Esophagus mucosa (tissue), 1 donor: ENCODE results near the gene MMS22L. TPM values are rescaled to one million over a fixed set of nuclear protein-coding genes. Genes with fewer than 3 reads are reported as not detected.
"Not testable (repeated sequence)": the region's sequence is repeated elsewhere in the genome, so short reads cannot be mapped to it uniquely, and the experiment has no call there.

Experiments
- ATAC-seq: fragments of 200-7000 bp; cut with Tn5 transposase; one replicate; pipeline ENCODE4 v1.9.1; 2020
- total RNA-seq: library from RNA; stranded (reverse); gene quantifications from one replicate; pipeline ENCODE4 v1.2.4, GENCODE V29; 2023
- donor health status: DM: yes; HTN: yes; CAD: no.

The MMS22L gene
- total RNA-seq, 1 donor from 2014 or later = 10.2 TPM

DNA sequence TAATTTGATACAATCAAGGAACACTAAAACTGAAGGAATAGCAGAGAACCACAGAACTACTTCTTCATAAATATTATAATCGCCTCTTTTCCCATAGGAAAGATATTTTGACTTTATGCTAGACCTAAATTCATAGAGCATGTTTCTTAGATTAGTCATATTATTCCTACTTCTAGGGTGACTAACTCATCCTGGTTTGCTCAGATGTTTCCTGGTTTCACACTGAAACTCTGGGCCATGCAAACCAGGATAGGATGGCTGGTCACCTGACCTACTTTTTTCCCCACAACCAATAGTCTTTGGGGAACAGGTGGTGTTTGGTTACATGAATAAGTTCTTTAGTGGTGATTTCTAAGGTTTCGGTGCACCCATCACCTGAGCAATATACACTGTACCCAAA lies 42.8 kb downstream of the MMS22L start:
- no peak for ATAC-seq

GRCh38 chr6:97231911-97232310 lies 51.1 kb downstream of the MMS22L start:
- ATAC-seq = no peak

- no peak for ATAC-seq
Measured at GRCh38 chr6:97222903-97223302, 60.1 kb downstream of the MMS22L start.

DNA sequence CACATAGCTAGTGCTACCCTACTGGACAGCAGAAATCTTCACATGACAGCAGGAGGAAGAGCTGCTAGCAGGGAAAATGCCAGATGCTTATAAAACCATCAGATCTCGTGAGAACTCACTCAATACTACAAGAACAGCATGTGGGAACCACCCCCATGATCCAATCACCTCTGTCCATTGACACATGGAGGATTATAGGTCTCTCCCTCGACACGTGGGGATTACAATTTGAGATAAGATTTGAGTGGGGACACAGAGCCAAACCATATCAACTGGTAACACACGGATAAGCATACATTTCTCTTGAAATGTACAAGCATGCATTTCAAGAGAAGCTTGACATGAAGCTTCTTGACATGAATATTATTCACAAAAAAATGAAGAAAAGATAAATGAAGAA lies 64.1 kb downstream of the MMS22L start:
- ATAC-seq = no peak

- ATAC-seq = no peak
Measured at GRCh38 chr6:97215157-97215769, 67.8 kb downstream of the MMS22L start.

DNA sequence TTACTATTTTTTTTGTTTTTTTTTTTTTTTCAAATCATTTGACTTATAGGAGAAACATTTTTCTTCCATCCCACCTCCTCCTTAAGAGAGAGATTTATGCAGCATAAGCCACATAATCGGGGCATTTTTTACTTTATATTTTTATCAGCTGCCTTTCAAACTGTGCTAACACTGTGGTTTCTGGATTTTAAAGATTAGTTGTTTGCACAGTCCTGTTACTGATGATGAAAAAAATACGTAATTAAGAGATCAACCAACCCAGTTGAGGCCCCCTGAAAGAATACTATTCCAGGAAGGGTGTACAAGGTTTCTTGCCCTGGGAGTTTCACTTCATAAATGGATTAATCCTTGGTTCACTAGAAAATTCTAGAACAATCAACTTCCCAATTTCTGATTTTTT lies 68.3 kb downstream of the MMS22L start:
- ATAC-seq = no peak

DNA sequence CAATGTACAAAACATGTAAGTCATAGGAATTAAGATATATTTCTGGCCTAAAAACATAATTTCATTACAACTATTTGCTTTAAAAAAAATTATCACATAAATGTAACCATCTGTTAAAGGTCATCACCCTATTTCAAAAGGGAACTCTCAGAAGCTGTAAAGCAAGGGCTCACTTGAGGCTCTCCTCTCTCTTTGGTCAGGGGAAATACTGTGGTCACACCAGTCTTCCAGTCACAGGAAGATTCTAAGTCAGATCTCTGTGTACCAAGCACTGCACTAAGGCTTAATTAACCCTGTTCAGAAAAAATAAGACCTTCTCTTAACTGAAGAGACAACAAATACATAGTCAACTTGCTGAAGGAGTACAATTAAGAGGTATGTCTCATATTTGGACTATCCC lies 75.6 kb downstream of the MMS22L start:
- ATAC-seq = no peak

DNA sequence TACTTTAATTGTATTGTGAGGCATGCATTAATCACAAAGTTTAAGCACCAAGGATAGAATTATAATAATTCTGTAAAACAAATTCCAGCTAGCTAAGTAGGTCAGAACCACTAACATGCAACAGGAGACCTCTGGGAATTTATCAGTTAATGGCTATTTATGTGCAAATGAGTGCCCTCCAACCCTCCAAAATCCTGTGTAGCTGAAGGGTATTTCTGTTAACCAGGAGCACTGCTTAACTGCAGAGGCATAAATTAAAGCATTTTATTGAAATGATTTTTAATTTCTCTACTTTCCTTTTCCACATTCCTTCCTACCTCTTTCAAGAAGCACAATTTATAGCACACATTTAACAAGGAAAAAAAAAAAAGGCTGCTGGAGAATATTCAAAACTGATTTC lies 77.0 kb downstream of the MMS22L start:
- no peak for ATAC-seq

DNA sequence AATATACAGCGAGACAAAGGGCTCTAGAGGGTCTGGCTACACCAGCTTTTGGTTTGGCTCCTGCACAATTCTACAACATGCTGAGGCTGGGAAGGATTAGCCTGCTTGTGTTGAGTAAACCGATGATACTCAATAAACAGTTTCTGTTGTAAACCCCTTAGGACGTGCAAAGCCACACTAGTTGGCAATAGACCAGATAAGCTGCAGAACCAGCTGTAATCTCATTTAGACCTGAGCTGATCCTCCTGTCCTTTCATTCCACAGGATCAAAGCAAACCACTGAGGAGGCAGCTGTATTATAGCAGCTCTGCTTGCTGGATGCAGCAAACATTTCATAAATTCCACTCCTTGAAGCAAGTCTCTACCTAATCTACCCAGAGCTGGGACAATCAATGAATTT lies 79.7 kb downstream of the MMS22L start:
- no peak for ATAC-seq

DNA sequence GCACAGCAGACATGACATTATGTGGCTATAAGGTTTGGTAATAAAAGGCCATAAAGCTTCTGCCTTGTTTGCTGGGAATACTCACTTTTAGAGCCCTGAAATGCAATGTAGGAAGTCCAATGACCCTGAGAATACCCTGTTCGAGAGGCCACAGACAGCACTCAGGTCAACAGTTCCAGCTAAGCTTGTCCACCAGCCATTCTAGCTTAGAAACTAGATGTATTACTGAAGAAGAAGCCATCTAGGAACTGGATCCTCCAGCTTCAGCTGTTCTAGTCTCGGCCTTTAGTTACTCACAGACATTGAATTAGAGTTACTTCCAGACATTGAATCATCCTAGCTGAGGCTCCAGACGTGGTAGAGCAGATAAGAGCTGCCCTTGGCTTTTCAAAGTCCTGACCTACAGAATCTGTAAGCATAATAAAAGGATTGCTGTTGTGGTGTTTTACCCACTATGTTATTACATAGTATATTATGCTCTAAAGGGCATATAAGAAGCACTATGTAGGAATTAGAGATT lies 84.9 kb downstream of the MMS22L start:
- no peak for ATAC-seq

DNA sequence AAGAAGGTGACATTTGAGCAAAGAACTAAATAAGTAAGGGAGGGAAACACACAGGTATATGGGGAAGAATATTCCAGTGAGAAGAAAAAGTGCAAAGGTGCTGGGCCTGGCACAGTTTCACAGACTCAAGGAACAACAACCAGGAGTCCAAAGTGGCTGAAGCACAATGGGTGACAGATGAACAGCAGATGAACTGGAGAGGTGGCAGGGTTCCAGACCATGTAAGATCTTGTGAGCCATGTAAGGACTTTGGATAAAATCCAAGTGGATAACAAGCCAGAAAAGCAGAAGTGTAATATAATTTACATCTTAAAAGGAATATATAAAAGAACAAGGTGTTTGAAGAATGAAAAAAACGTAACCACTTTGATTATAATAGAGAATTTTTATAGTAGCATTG lies 87.9 kb downstream of the MMS22L start:
- ATAC-seq = no peak

DNA sequence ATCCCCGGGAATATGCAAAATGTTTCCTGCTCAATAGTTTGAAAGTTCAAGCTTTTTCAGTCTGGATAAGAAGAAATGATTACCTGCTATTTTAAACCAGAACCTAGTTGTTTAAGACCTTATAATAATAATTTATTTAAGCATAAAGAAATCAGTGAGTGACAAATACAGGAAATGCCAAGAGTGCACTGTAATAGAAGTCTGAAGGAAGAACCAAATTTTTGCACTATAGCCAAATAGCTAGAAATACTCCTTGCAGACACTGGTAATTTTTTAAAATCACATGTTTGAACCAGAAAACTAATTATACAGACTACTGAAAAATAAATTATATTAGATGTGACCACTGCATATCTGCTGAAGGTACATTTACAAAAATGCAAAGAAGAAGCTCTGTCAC lies 93.2 kb downstream of the MMS22L start:
- ATAC-seq = no peak

DNA sequence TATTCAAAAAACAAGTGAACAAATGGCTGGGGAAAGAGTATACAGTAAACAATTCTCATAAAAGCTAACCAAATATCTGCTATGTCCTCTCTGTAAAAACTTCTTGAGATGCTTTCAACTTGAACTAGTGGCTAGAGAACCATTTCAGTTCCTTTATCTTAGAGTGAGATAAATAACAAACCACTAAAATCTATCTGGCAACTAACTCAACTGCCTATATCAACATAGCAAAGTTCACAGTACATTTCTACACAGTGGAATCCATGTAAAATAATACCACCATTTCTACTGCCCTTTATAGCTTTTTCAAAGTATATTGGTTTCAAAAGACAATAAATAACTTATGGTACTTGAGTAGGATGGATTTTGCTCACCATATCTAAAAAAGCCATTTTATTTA lies 95.1 kb downstream of the MMS22L start:
- ATAC-seq = no peak

GRCh38 chr6:97186416-97186999 lies 96.5 kb downstream of the MMS22L start:
- peak; percentile 75 for ATAC-seq

DNA sequence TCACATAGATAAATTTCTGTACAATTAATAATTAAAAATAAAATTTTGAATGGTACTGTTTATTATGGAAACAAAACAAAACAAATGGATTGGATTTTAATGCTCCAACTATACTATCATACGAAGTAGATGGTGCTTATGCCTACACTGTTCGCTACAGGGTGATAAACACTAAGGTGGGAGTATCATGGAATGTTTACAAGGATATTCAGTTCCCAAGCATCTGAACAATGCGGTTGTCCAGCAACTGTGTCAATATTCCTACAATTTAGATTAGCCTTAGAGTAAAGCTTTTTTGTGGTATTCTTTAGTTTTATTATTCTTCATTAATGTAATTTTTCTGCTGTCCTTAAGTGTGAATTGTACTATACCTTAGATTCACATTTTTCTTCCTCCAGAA lies 105.1 kb downstream of the MMS22L start:
- ATAC-seq = no peak

DNA sequence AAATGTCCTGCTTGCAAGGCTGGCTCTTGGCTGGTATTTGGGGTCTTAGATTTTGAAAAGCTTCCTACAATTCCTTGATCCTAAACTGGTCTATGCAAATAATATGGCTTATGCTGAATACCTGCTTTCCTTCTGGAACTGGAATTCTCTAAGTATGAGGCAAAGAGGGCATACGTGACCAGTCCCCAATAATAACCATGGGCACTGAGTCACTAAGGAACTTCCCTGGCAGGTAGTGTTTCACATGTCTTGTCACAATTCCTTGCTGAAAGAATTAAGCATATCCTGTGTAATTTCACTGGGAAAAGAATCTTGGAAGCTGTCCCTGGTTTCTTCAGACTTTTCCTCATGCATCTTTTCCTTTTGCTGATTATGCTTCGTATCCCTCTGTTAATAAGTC lies 106.5 kb downstream of the MMS22L start:
- ATAC-seq = no peak

DNA sequence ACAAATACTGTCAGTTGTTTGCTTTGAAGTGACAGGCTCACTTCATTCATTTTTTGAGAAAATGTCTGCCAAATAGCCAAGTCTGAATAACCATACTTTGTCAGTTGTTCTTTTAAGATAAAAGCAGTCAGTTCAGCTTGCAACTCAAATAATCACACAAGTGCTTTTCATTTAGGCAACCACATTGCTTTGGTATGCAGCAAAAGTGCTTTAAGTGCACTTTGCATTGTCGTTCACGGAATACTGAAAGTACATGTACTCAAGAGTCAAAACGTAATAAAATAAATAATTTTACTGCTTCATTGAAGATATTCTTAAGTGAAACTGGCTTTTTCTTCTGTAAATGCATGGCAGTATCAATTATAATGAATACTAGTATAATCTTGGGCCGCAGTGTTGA lies 107.2 kb downstream of the MMS22L start:
- no peak for ATAC-seq

DNA sequence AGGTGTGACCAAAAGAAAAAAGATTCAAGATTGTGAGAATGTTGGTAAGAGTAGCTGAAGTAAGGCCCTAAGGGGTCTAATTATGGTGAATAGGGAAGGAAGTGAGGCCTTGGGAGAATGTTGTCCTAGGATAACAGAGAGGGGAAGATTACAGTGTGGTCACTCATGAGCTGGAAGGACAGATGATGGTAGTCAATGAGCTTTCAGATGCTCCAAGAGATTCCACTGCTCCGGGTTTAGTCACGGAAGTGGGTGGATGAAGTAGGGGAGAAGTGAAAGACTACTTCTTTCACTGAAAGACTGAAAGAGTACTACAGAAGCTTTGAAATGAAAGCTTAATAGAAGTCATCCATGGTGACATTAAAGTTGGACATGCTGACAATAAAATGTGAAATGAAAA lies 108.5 kb downstream of the MMS22L start:
- ATAC-seq = no peak

GRCh38 chr6:97160280-97160679 lies 122.7 kb downstream of the MMS22L start:
- ATAC-seq = no peak

DNA sequence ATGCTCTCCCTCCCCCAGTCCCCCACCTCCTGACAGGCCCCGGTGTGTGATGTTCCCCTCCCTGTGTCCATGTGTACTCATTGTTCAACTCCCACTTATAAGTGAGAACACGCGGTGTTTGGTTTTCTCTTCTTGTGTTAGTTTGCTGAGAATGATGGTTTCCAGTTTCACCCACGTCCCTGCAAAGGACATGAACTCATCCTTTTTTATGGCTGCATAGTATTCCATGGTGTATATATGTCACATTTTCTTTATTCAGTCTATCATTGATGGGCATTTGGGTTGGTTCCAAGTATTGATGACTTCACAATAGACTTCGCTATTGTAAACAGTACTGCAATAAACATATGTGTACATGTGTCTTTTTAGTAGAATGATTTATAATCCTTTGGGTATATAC lies 127.6 kb downstream of the MMS22L start:
- not testable (repeated sequence) for ATAC-seq

DNA sequence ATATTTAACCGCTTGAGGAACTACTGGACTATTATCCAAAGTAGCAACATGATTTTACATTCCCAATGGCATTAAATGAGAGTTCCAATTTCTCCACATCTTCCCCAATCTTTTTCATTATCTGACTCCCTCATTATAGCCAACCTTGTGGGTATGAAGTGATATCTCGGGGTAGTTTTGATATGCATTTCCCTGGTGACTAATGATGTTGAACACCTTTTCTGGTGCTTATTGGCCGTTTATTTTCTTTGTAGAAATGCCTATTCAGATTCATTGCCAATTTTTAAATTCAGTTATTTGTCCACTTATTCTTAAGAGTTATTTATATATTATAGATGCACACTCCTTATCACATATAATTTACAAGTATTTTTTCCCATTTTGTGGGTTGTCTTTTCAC lies 129.0 kb downstream of the MMS22L start:
- no peak for ATAC-seq

DNA sequence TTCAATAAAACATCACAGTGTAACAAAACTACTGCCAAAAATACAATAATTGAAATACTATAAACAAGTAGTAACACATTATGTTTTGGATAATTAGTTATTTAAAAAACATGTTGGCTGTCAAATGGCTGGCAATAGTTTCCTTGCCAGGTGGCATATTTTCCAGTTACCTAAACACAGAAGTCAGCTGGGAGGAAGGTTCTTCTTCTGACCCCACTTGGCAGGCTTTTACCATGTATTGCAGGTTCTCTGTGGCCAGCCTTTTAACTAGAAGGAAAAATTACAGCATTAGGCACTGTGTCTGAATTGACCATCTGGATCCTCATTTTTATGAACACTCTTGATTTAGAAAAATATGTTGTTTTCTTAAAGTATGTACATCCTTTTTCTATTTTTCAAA lies 131.4 kb downstream of the MMS22L start:
- no peak for ATAC-seq

DNA sequence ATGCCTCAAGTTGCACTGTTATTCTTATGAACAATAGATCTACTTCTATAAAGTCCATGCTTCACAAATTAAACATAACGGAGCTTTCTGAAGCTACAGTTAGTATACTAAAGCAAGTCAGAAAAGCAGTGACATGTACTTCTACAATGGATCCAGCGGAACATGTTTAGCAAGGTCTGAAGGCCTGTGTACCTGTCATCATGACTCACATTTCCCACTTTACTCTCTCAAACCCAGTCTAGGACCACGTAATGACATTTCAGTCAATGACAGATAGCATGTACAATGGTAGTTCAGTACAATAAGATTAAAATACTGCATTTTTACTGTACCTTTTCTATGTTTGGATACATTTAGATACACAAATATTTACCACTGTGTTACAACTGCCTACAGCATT lies 132.1 kb downstream of the MMS22L start:
- peak; percentile 99 for ATAC-seq

DNA sequence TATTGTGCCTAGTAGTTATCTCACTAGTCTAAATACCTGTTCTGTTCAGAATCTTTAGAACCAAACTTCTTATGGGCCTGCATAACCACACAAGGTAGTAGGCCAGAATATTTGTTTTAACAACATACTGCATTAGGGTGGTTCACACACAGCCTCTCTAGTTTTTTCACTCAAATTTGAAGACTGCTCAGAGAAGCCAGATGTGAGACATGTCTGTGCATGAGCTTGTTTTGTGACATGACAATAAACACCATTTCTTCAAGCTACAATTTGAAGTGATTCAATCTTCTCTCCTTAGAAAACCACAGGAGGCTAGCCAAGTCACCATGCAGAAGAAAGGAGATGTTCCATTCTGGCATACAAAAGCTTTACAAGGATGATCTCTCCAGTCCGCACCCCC lies 135.6 kb downstream of the MMS22L start:
- ATAC-seq = no peak

DNA sequence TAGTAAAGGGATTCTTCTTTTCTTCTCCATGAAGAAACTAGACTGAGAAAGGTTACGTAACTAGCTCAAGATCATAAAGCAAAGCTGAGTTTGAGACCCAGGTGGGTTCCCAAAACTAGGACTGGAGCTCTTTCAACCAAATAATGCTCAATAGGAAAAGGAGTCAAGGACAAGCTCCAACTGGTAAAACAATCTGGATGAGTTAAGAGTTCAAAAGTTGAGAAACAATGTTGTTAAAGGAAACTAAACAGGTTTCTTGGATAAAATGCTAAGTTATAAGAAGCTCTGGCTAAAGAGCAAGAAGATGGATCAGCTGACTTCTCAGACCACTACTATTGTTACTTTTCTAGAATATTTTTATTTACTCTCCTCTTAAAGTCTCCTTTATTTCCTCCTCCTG lies 137.3 kb downstream of the MMS22L start:
- ATAC-seq = no peak
